OCI-LY7 (cell line): ENCODE data around the gene SLC4A5.

Experiments used
- EZH2phosphoT487 ChIP-seq: fragments of 200-600 bp; sonication (generic); IDR thresholded peaks from 2 replicates; pipeline ENCODE4 v1.6.1; 2018; ENCODE audit warnings: low read depth, borderline replicate concordance, mild to moderate bottlenecking, mixed run types, antibody characterized with exemption, low read length, moderate library complexity, mixed read lengths
- TF ChIP-seq, protein P1 (sequence below): fragments of 200-600 bp; sonication (generic); conservative IDR thresholded peaks from 2 replicates; pipeline ENCODE4 v1.5.1; 2014; ENCODE audit warnings: mild to moderate bottlenecking, antibody characterized with exemption, low read length, moderate library complexity, mixed read lengths

DNA sequence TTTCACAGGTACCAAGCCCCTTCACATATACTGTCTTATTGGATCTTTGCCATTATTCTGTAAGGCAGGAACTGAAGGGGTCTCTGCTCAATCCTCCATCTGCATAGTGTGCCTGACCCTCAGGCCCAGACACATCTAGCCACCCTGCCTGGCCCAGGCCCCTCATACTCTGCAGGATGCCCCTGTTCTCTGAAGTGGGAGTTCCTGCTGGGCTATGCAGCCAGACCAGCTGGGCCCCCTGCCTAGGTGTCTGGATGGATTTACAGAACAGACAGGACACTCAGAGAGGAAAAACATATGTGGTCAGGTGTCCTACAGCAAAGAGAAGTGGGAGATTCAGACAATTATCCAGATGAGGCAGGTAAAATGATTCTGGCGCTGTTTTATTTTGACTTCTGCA, 42.0 kb downstream of the SLC4A5 start:
- TF ChIP-seq, protein P1, sequence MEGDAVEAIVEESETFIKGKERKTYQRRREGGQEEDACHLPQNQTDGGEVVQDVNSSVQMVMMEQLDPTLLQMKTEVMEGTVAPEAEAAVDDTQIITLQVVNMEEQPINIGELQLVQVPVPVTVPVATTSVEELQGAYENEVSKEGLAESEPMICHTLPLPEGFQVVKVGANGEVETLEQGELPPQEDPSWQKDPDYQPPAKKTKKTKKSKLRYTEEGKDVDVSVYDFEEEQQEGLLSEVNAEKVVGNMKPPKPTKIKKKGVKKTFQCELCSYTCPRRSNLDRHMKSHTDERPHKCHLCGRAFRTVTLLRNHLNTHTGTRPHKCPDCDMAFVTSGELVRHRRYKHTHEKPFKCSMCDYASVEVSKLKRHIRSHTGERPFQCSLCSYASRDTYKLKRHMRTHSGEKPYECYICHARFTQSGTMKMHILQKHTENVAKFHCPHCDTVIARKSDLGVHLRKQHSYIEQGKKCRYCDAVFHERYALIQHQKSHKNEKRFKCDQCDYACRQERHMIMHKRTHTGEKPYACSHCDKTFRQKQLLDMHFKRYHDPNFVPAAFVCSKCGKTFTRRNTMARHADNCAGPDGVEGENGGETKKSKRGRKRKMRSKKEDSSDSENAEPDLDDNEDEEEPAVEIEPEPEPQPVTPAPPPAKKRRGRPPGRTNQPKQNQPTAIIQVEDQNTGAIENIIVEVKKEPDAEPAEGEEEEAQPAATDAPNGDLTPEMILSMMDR: no peak
- TF ChIP-seq EZH2phosphoT487: no peak
